ENCODE data around the gene RGS9.

Gene RGS9

GRCh38 chr17:65142247-65142646 lies 5.1 kb downstream of the RGS9 start:
- Histone ChIP-seq H3K27me3 (ENCODE audit: control insufficient read depth, insufficient read depth, low read length) (peaks cover 16% of the 10 kb centered on the region), H3K4me1 (ENCODE audit: control insufficient read depth, insufficient read depth, low read length) (peaks cover 9% of the 10 kb centered on the region), H3K36me3 (ENCODE audit: control insufficient read depth, insufficient read depth, low read length) (no peaks in the 10 kb centered on the region), H3K9me3 (ENCODE audit: control insufficient read depth, insufficient read depth, low read length) (no peaks in the 10 kb centered on the region), H3K4me3 (ENCODE audit: low read depth, low read length) (no peak overlapping the region), H3K9ac (ENCODE audit: low read depth, low read length) (no peak overlapping the region)

- peaks cover 2% of the 10 kb centered on the region for H3K27me3 ChIP-seq (ENCODE audit: control insufficient read depth, insufficient read depth, low read length)
- peaks cover 2% of the 10 kb centered on the region for H3K4me1 ChIP-seq (ENCODE audit: control insufficient read depth, insufficient read depth, low read length)
- no peak overlapping the region for H3K4me3 ChIP-seq (ENCODE audit: low read depth, low read length)
- no peak overlapping the region for H3K9ac ChIP-seq (ENCODE audit: low read depth, low read length)
- H3K9me3 ChIP-seq (ENCODE audit: control insufficient read depth, insufficient read depth, low read length) = no peaks in the 10 kb centered on the region
- H3K36me3 ChIP-seq (ENCODE audit: control insufficient read depth, insufficient read depth, low read length) = no peaks in the 10 kb centered on the region
Observed at GRCh38 chr17:65143889-65144604, 6.9 kb downstream of the RGS9 start.

GRCh38 chr17:65145743-65146142 lies 8.6 kb downstream of the RGS9 start:
- no peaks in the 10 kb centered on the region for H3K36me3 ChIP-seq (ENCODE audit: control insufficient read depth, insufficient read depth, low read length)
- no peaks in the 10 kb centered on the region for H3K9me3 ChIP-seq (ENCODE audit: control insufficient read depth, insufficient read depth, low read length)
- no peak overlapping the region for H3K4me3 ChIP-seq (ENCODE audit: low read depth, low read length)
- H3K4me1 ChIP-seq (ENCODE audit: control insufficient read depth, insufficient read depth, low read length) = no peaks in the 10 kb centered on the region
- H3K9ac ChIP-seq (ENCODE audit: low read depth, low read length) = no peak overlapping the region
- H3K27me3 ChIP-seq (ENCODE audit: control insufficient read depth, insufficient read depth, low read length) = no peaks in the 10 kb centered on the region

- no peaks in the 10 kb centered on the region for H3K9me3 ChIP-seq (ENCODE audit: control insufficient read depth, insufficient read depth, low read length)
- H3K36me3 ChIP-seq (ENCODE audit: control insufficient read depth, insufficient read depth, low read length) = no peaks in the 10 kb centered on the region
- H3K4me3 ChIP-seq (ENCODE audit: low read depth, low read length) = no peak overlapping the region
- H3K9ac ChIP-seq (ENCODE audit: low read depth, low read length) = no peak overlapping the region
- no peaks in the 10 kb centered on the region for H3K4me1 ChIP-seq (ENCODE audit: control insufficient read depth, insufficient read depth, low read length)
- no peaks in the 10 kb centered on the region for H3K27me3 ChIP-seq (ENCODE audit: control insufficient read depth, insufficient read depth, low read length)
Observed at GRCh38 chr17:65147955-65148354, 10.8 kb downstream of the RGS9 start.

- Histone ChIP-seq H3K9ac (ENCODE audit: low read depth, low read length) (no peak overlapping the region), H3K27me3 (ENCODE audit: control insufficient read depth, insufficient read depth, low read length) (no peaks in the 10 kb centered on the region), H3K4me3 (ENCODE audit: low read depth, low read length) (no peak overlapping the region), H3K9me3 (ENCODE audit: control insufficient read depth, insufficient read depth, low read length) (no peaks in the 10 kb centered on the region), H3K36me3 (ENCODE audit: control insufficient read depth, insufficient read depth, low read length) (no peaks in the 10 kb centered on the region), H3K4me1 (ENCODE audit: control insufficient read depth, insufficient read depth, low read length) (peaks cover 6% of the 10 kb centered on the region)
Observed at GRCh38 chr17:65154770-65155589, 17.8 kb downstream of the RGS9 start.

- Histone ChIP-seq H3K27me3 (ENCODE audit: control insufficient read depth, insufficient read depth, low read length) (no peaks in the 10 kb centered on the region), H3K4me1 (ENCODE audit: control insufficient read depth, insufficient read depth, low read length) (peaks cover 6% of the 10 kb centered on the region), H3K9ac (ENCODE audit: low read depth, low read length) (no peak overlapping the region)
Observed at GRCh38 chr17:65155622-65156021, 18.5 kb downstream of the RGS9 start.

GRCh38 chr17:65156185-65156834 lies 19.1 kb downstream of the RGS9 start:
- no peak overlapping the region for H3K9ac ChIP-seq (ENCODE audit: low read depth, low read length)
- no peaks in the 10 kb centered on the region for H3K9me3 ChIP-seq (ENCODE audit: control insufficient read depth, insufficient read depth, low read length)
- H3K4me3 ChIP-seq (ENCODE audit: low read depth, low read length) = no peak overlapping the region
- no peaks in the 10 kb centered on the region for H3K27me3 ChIP-seq (ENCODE audit: control insufficient read depth, insufficient read depth, low read length)
- peaks cover 6% of the 10 kb centered on the region for H3K4me1 ChIP-seq (ENCODE audit: control insufficient read depth, insufficient read depth, low read length)
- no peaks in the 10 kb centered on the region for H3K36me3 ChIP-seq (ENCODE audit: control insufficient read depth, insufficient read depth, low read length)

More at GRCh38 chr17:65155622-65156021, 18.5 kb downstream of the RGS9 start:
- H3K36me3 ChIP-seq (ENCODE audit: control insufficient read depth, insufficient read depth, low read length) = no peaks in the 10 kb centered on the region
- no peak overlapping the region for H3K4me3 ChIP-seq (ENCODE audit: low read depth, low read length)
- H3K9me3 ChIP-seq (ENCODE audit: control insufficient read depth, insufficient read depth, low read length) = no peaks in the 10 kb centered on the region

GRCh38 chr17:65156835-65157565 lies 19.8 kb downstream of the RGS9 start:
- Histone ChIP-seq H3K36me3 (ENCODE audit: control insufficient read depth, insufficient read depth, low read length) (no peaks in the 10 kb centered on the region), H3K9me3 (ENCODE audit: control insufficient read depth, insufficient read depth, low read length) (no peaks in the 10 kb centered on the region), H3K4me3 (ENCODE audit: low read depth, low read length) (no peak overlapping the region), H3K4me1 (ENCODE audit: control insufficient read depth, insufficient read depth, low read length) (peaks cover 6% of the 10 kb centered on the region), H3K9ac (ENCODE audit: low read depth, low read length) (no peak overlapping the region), H3K27me3 (ENCODE audit: control insufficient read depth, insufficient read depth, low read length) (no peaks in the 10 kb centered on the region)

- peaks cover 6% of the 10 kb centered on the region for H3K4me1 ChIP-seq (ENCODE audit: control insufficient read depth, insufficient read depth, low read length)
- H3K4me3 ChIP-seq (ENCODE audit: low read depth, low read length) = no peak overlapping the region
- no peak overlapping the region for H3K9ac ChIP-seq (ENCODE audit: low read depth, low read length)
- no peaks in the 10 kb centered on the region for H3K36me3 ChIP-seq (ENCODE audit: control insufficient read depth, insufficient read depth, low read length)
- H3K9me3 ChIP-seq (ENCODE audit: control insufficient read depth, insufficient read depth, low read length) = no peaks in the 10 kb centered on the region
- H3K27me3 ChIP-seq (ENCODE audit: control insufficient read depth, insufficient read depth, low read length) = no peaks in the 10 kb centered on the region
Observed at GRCh38 chr17:65158041-65158440, 20.9 kb downstream of the RGS9 start.

- H3K36me3 ChIP-seq (ENCODE audit: control insufficient read depth, insufficient read depth, low read length) = no peaks in the 10 kb centered on the region
- no peak overlapping the region for H3K9ac ChIP-seq (ENCODE audit: low read depth, low read length)
- H3K27me3 ChIP-seq (ENCODE audit: control insufficient read depth, insufficient read depth, low read length) = no peaks in the 10 kb centered on the region
- no peak overlapping the region for H3K4me3 ChIP-seq (ENCODE audit: low read depth, low read length)
- no peaks in the 10 kb centered on the region for H3K9me3 ChIP-seq (ENCODE audit: control insufficient read depth, insufficient read depth, low read length)
- H3K4me1 ChIP-seq (ENCODE audit: control insufficient read depth, insufficient read depth, low read length) = peaks cover 6% of the 10 kb centered on the region
Observed at GRCh38 chr17:65158622-65159021, 21.5 kb downstream of the RGS9 start.

GRCh38 chr17:65160516-65160915 lies 23.3 kb downstream of the RGS9 start:
- no peaks in the 10 kb centered on the region for H3K27me3 ChIP-seq (ENCODE audit: control insufficient read depth, insufficient read depth, low read length)
- H3K9ac ChIP-seq (ENCODE audit: low read depth, low read length) = no peak overlapping the region
- H3K36me3 ChIP-seq (ENCODE audit: control insufficient read depth, insufficient read depth, low read length) = no peaks in the 10 kb centered on the region
- H3K9me3 ChIP-seq (ENCODE audit: control insufficient read depth, insufficient read depth, low read length) = no peaks in the 10 kb centered on the region
- H3K4me3 ChIP-seq (ENCODE audit: low read depth, low read length) = no peak overlapping the region
- H3K4me1 ChIP-seq (ENCODE audit: control insufficient read depth, insufficient read depth, low read length) = peaks cover 2% of the 10 kb centered on the region

Measured in iPS-15b (cell line).